Kidney (tissue), 14 donors: ENCODE results near the gene TMEM54. TPM values are rescaled to one million over a fixed set of nuclear protein-coding genes. Genes with fewer than 3 reads are reported as not detected.
A peak's percentile ranks its signal among the peaks of the same experiment; 100 is the strongest.

Experiments used
- DNase-seq, 5 donors: peaks; one replicate each; pipeline ENCODE4 v3.0.0-alpha.2; 2013 to 2020
- FAIRE-seq: peaks from 2 replicates; lab custom pipeline; 2012; peaks lifted over from hg19 to GRCh38; lab: Jason Lieb, UNC
- H3K27ac ChIP-seq, 2 donors: one replicate each; pipeline ENCODE4 v1.7.0; 2013; ENCODE audit warnings: low read depth in 2 of 2, low read length in 2 of 2, inconsistent platforms in 1 of 2
- H3K27me3 ChIP-seq: one replicate; pipeline ENCODE4 v1.7.1; 2013; ENCODE audit warnings: low read length, inconsistent platforms; ENCODE audit not compliant: control insufficient read depth, insufficient read depth
- H3K36me3 ChIP-seq, 3 donors: one replicate each; pipeline versions ENCODE4 v1.7.0 to v1.7.1; 2013; ENCODE audit warnings: low read length in 3 of 3, control low read depth in 1 of 3, inconsistent platforms in 1 of 3; ENCODE audit not compliant: insufficient read depth in 3 of 3, control insufficient read depth in 2 of 3
- H3K4me1 ChIP-seq, 3 donors: one replicate each; pipeline versions ENCODE4 v1.7.0 to v1.7.1; 2013; ENCODE audit warnings: low read length in 3 of 3, inconsistent platforms in 1 of 3, low read depth in 1 of 3; ENCODE audit not compliant: control insufficient read depth in 2 of 3, insufficient read depth in 2 of 3
- H3K4me3 ChIP-seq, 3 donors: one replicate each; pipeline versions ENCODE4 v1.7.0 to v1.8.1; 2013; ENCODE audit warnings: low read length in 3 of 3, control low read depth in 1 of 3, inconsistent platforms in 1 of 3
- H3K9ac ChIP-seq, 3 donors: one replicate each; pipeline versions ENCODE4 v1.7.0 to v1.7.1; 2013; ENCODE audit warnings: low read length in 3 of 3, control low read depth in 1 of 3, inconsistent platforms in 1 of 3
- H3K9me3 ChIP-seq, 3 donors: one replicate each; pipeline versions ENCODE4 v1.7.0 to v1.7.1; 2013; ENCODE audit warnings: low read length in 3 of 3, control low read depth in 1 of 3, inconsistent platforms in 1 of 3; ENCODE audit not compliant: control insufficient read depth in 2 of 3, insufficient read depth in 1 of 3
- CTCF ChIP-seq: IDR thresholded peaks from 3 replicates; pipeline ENCODE4 v1.5.1; 2012; ENCODE audit warnings: mild to moderate bottlenecking, moderate library complexity, borderline replicate concordance; ENCODE audit not compliant: insufficient read depth; ENCODE audit errors: extremely low read depth
- intact Hi-C: fragments of 100-400 bp; cut with DNase I; formaldehyde crosslinking; loops from one replicate; pipeline ENCODE4 v1.11.1; 2022
- polyA plus RNA-seq: library from polyadenylated mRNA; stranded (reverse); fragments of 350-450 nt; fragmentation: Illumina TruSeq; extraction: RNeasy Lipid Tissue Mini Kit (QIAGEN cat#74804); gene quantifications from one replicate; pipeline ENCODE4 v1.2.3, GENCODE V29; 2014; ENCODE audit warnings: low read depth, low replicate concordance; ENCODE audit not compliant: insufficient read depth
- total RNA-seq: library from RNA; stranded (reverse); fragmentation: NEBNext Ultra II Directional; extraction: Animal tissue kit (Norgen Biotek cat#: 25700); gene quantifications from one replicate; pipeline ENCODE4 v1.2.1, GENCODE V29; 2021
- donor health status: control.
- donor health status: control.
- donor health status: control.
- donor health status: control.
- donor health status: control.
- donor health status: DM: yes; HTN: yes; CAD: no.
- donor health status: Normal renal cell carcinoma (clear cell type).

TMEM54 gene
- total and polyA plus RNA-seq, 2 donors from 2014 or later: 45.9 to 55.2 TPM

GRCh38 chr1:32888677-32889420 is 12.3 kb downstream of the TMEM54 start:
- no peak for FAIRE-seq
- Histone ChIP-seq H3K36me3 (no peaks in the 10 kb centered on the region), H3K4me1 (peaks cover 0 to 4% (median 0%) of the 10 kb centered on the region in 3 donors), H3K4me3 (no peak overlapping the region), H3K27me3 (peaks cover 7% of the 10 kb centered on the region), H3K27ac (no peak overlapping the region), H3K9ac (no peak overlapping the region), H3K9me3 (no peaks in the 10 kb centered on the region)
- no peak for TF ChIP-seq CTCF
- DNase-seq: peak in 1 of 5 donors; percentile 57
- intact Hi-C loops: no loop called here

- DNase-seq (no peak), FAIRE-seq (no peak)
- peaks cover 0 to 4% (median 0%) of the 10 kb centered on the region in 3 donors for H3K4me1 ChIP-seq
- H3K4me3 ChIP-seq: no peak overlapping the region
- H3K36me3 ChIP-seq: no peaks in the 10 kb centered on the region
- H3K27ac ChIP-seq: no peak overlapping the region
- no peaks in the 10 kb centered on the region for H3K9me3 ChIP-seq
- no peak overlapping the region for H3K9ac ChIP-seq
- TF ChIP-seq CTCF: no peak
- peaks cover 7% of the 10 kb centered on the region for H3K27me3 ChIP-seq
- intact Hi-C loops: no loop called here
These were observed 13.1 kb downstream of the TMEM54 start for GRCh38 chr1:32888134-32888533.

- H3K9me3 ChIP-seq: no peaks in the 10 kb centered on the region
- no peak overlapping the region for H3K27ac ChIP-seq
- no peak overlapping the region for H3K4me3 ChIP-seq
- peaks cover 7% of the 10 kb centered on the region for H3K27me3 ChIP-seq
- H3K4me1 ChIP-seq: peaks cover 0 to 2% (median 0%) of the 10 kb centered on the region in 3 donors
- H3K9ac ChIP-seq: no peak overlapping the region
- no peak for TF ChIP-seq CTCF
- intact Hi-C loops: no loop called here
- DNase-seq (no peak), FAIRE-seq (no peak)
- H3K36me3 ChIP-seq: no peaks in the 10 kb centered on the region
These were observed 13.6 kb downstream of the TMEM54 start for GRCh38 chr1:32887623-32888022.
